Loucy (cell line): Measurements from ENCODE around the gene ANKRD60.

Experiments used
- H2AFZ ChIP-seq: fragments of 200-600 bp; sonication (generic); 2 replicates; pipeline ENCODE4 v1.6.0; 2016; ENCODE audit warnings: antibody characterized with exemption, mild to moderate bottlenecking, low read length, moderate library complexity
- H3F3A ChIP-seq: fragments of 200-600 bp; 2 replicates; pipeline ENCODE4 v1.6.0; 2016; ENCODE audit warnings: antibody characterized with exemption, low read depth, mild to moderate bottlenecking
- H3K27me3 ChIP-seq: fragments of 200-600 bp; sonication (generic); 2 replicates; pipeline ENCODE4 v1.6.1; 2014; ENCODE audit warnings: low read length, mild to moderate bottlenecking; ENCODE audit not compliant: insufficient read depth, poor library complexity, severe bottlenecking
- H3K36me3 ChIP-seq: fragments of 200-600 bp; sonication (generic); 2 replicates; pipeline ENCODE4 v1.6.1; 2016; ENCODE audit warnings: low read length; ENCODE audit not compliant: insufficient read depth
- H3K4me1 ChIP-seq: fragments of 200-600 bp; sonication (generic); 2 replicates; pipeline ENCODE4 v1.5.1; 2014; ENCODE audit warnings: low read length, mild to moderate bottlenecking; ENCODE audit not compliant: insufficient read depth, poor library complexity, severe bottlenecking
- H3K4me2 ChIP-seq: fragments of 200-600 bp; sonication (generic); 2 replicates; pipeline ENCODE4 v1.6.0; 2014; ENCODE audit warnings: antibody characterized with exemption, low read length, low read depth, mild to moderate bottlenecking; ENCODE audit not compliant: poor library complexity, severe bottlenecking
- H3K4me3 ChIP-seq: fragments of 200-600 bp; sonication (generic); 2 replicates; pipeline ENCODE4 v1.5.1; 2014; ENCODE audit warnings: low read length, mild to moderate bottlenecking, mixed read lengths; ENCODE audit not compliant: poor library complexity, severe bottlenecking
- H3K79me2 ChIP-seq: fragments of 200-600 bp; sonication (generic); 2 replicates; pipeline ENCODE4 v1.6.1; 2014; ENCODE audit warnings: low read length; ENCODE audit not compliant: insufficient read depth
- H3K9ac ChIP-seq: fragments of 200-600 bp; sonication (generic); 2 replicates; pipeline ENCODE4 v1.6.0; 2014; ENCODE audit warnings: mild to moderate bottlenecking, low read depth, low read length, moderate library complexity; ENCODE audit not compliant: poor library complexity, severe bottlenecking
- H3K9me2 ChIP-seq: fragments of 200-600 bp; sonication (generic); replicated peaks from 2 replicates; pipeline ENCODE4 v1.6.1; 2016; ENCODE audit warnings: low read depth, low read length, mixed read lengths
- H3K9me3 ChIP-seq: fragments of 200-600 bp; sonication (generic); 2 replicates; pipeline ENCODE4 v1.6.1; 2014; ENCODE audit warnings: mild to moderate bottlenecking, antibody characterized with exemption, low read length, low read depth; ENCODE audit not compliant: insufficient read depth
- H4K20me1 ChIP-seq: fragments of 200-600 bp; sonication (generic); 2 replicates; pipeline ENCODE4 v1.6.0; 2014; ENCODE audit warnings: antibody characterized with exemption, low read length, mild to moderate bottlenecking; ENCODE audit not compliant: insufficient read depth, poor library complexity, severe bottlenecking
- CTCF ChIP-seq: fragments of 200-600 bp; sonication (generic); conservative IDR thresholded peaks from 2 replicates; pipeline ENCODE4 v1.5.1; 2014; ENCODE audit warnings: mild to moderate bottlenecking, antibody characterized with exemption, low read length
- EZH2phosphoT487 ChIP-seq: fragments of 200-600 bp; IDR thresholded peaks from 2 replicates; pipeline ENCODE4 v1.6.1; 2018; ENCODE audit warnings: antibody characterized with exemption, mild to moderate bottlenecking, moderate library complexity, borderline replicate concordance

The ANKRD60 gene

GRCh38 chr20:58236612-58237317, 8.3 kb upstream of the ANKRD60 start:
- Histone ChIP-seq H3K9ac (peak overlapping the region; percentile 66), H3K79me2 (no peaks in the 10 kb centered on the region), H3K4me3 (peak overlapping the region; percentile 75), H3K4me1 (peaks cover 29% of the 10 kb centered on the region), H3K9me3 (no peaks in the 10 kb centered on the region), H2AFZ (peak overlapping the region; percentile 96), H3K9me2 (no peaks in the 10 kb centered on the region), H4K20me1 (no peaks in the 10 kb centered on the region), H3K27me3 (no peaks in the 10 kb centered on the region), H3F3A (peaks cover 8% of the 10 kb centered on the region; the same call in 1 of the 2 replicates), H3K4me2 (peak overlapping the region; percentile 74), H3K36me3 (no peaks in the 10 kb centered on the region)
- TF ChIP-seq CTCF: peak; percentile 92
- TF ChIP-seq EZH2phosphoT487: no peak

DNA sequence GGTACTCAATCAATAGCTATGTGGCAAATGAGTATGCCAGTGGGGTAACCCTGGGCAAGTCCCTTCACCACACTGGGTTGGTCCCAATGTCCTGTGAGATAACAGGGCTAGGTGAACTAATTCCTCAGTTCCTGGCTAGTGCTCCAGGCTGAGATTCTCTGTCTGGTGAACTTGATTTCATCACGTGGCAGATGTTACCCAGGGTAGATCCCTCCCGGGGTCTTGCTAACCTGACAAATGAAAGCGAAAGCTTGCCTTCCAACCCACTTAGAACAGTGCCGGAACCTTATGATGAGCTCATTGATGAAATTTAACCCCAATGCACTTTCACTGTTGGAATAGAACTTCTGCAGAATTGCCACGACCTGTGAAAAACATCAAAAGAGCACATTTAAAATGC, 6.6 kb upstream of the ANKRD60 start:
- Histone ChIP-seq H3K27me3 (no peaks in the 10 kb centered on the region), H2AFZ (peak overlapping the region; percentile 96), H3K4me2 (peak overlapping the region; percentile 74), H3K9me3 (no peaks in the 10 kb centered on the region), H3K79me2 (no peaks in the 10 kb centered on the region), H3K4me3 (peak overlapping the region; percentile 75), H3K9me2 (no peaks in the 10 kb centered on the region), H3F3A (peaks cover 8% of the 10 kb centered on the region; the same call in 1 of the 2 replicates), H3K9ac (no peak overlapping the region), H4K20me1 (no peaks in the 10 kb centered on the region), H3K4me1 (peaks cover 29% of the 10 kb centered on the region), H3K36me3 (no peaks in the 10 kb centered on the region)
- no peak for TF ChIP-seq CTCF
- no peak for TF ChIP-seq EZH2phosphoT487

GRCh38 chr20:58233881-58234528, 5.6 kb upstream of the ANKRD60 start:
- Histone ChIP-seq H3F3A (peaks cover 8% of the 10 kb centered on the region; the same call in 1 of the 2 replicates), H3K9me2 (no peaks in the 10 kb centered on the region), H3K9ac (no peak overlapping the region), H3K4me1 (peaks cover 29% of the 10 kb centered on the region), H3K4me3 (no peak overlapping the region), H3K36me3 (no peaks in the 10 kb centered on the region), H3K27me3 (no peaks in the 10 kb centered on the region), H3K79me2 (no peaks in the 10 kb centered on the region), H3K4me2 (peak overlapping the region; percentile 74), H4K20me1 (no peaks in the 10 kb centered on the region), H2AFZ (no peak overlapping the region), H3K9me3 (no peaks in the 10 kb centered on the region)
- TF ChIP-seq EZH2phosphoT487: no peak
- TF ChIP-seq CTCF: peak; percentile 96
